HG02884 (cell line): Measurements from ENCODE around the gene ARHGEF37.
A peak's percentile ranks its signal among the peaks of the same experiment; 100 is the strongest.
"Not testable (repeated sequence)": the region's sequence is repeated elsewhere in the genome, so short reads cannot be mapped to it uniquely, and the experiment has no call there.

Experiments used
- ATAC-seq: cut with Tn5 transposase; IDR thresholded peaks from one replicate; pipeline ENCODE4 v1.9.1; 2021; ENCODE audit warnings: mild to moderate bottlenecking, moderate library complexity; ENCODE audit not compliant: unreplicated experiment

Gene ARHGEF37

GRCh38 chr5:149564542-149565140 lies 16.7 kb upstream of the ARHGEF37 start:
- ATAC-seq, result peak; percentile 85

DNA sequence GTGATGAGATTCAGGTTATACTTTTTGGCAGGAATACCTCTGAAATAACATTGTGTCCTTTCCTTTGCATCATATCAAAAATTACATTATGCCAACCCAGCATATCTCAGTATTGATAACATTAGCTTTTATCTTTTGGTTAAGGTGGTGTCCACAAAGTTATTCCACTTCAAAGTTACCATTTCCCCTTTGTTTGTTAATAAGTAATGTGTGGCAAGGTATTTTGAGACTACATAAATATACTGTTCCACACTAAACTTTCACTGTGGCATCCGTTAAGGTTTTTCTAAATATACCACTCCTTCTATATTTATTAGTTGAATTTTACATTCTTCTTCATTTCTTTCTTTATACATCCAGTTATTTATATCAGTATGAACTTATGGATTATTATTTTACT lies 14.1 kb upstream of the ARHGEF37 start:
- no peak for ATAC-seq

DNA sequence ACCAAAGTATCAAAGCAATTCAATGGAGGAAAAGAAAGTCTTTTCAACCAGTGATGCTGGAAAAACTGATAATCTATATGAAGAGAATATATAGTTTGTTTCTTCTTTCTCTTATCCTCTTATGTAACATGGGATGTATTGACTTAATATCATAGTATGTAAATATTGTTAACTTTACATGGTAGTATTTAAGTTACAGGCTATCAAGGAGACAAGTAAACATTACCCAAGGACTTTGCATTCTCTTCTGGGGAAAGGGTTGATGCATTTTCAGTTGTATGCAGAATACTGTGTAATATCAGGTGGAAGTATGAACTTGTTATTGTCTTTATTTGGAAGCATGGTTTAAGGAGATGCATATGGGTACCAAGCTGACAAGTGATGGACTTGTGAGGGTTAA lies 9.1 kb upstream of the ARHGEF37 start:
- no peak for ATAC-seq

- ATAC-seq, result no peak
These were observed 8.6 kb upstream of the ARHGEF37 start for GRCh38 chr5:149572576-149573231.

GRCh38 chr5:149575131-149575530 lies 6.2 kb upstream of the ARHGEF37 start:
- ATAC-seq, result no peak

DNA sequence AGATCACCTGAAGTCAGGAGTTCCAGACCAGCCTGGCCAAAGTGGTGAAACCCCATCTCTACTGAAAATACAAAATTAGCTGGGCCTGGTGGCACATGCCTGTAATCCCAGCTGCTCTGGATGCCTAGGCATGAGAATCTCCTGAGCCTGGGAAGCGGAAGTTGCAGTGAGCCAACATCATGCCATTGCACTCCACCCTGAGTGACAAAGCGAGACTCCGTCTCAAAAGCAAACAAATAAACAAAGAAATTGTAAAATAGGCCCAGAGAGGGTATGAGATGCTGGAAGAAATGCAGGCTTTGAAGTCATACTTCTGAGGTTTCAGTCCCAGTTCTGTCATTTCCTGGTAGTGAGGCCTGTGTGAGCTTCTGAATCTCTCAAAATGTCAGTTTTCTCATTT lies 5.3 kb upstream of the ARHGEF37 start:
- ATAC-seq, result no peak

GRCh38 chr5:149578896-149579295 lies 2.4 kb upstream of the ARHGEF37 start:
- no peak for ATAC-seq

GRCh38 chr5:149580808-149581191 lies 498 bp upstream of the ARHGEF37 start:
- no peak for ATAC-seq

DNA sequence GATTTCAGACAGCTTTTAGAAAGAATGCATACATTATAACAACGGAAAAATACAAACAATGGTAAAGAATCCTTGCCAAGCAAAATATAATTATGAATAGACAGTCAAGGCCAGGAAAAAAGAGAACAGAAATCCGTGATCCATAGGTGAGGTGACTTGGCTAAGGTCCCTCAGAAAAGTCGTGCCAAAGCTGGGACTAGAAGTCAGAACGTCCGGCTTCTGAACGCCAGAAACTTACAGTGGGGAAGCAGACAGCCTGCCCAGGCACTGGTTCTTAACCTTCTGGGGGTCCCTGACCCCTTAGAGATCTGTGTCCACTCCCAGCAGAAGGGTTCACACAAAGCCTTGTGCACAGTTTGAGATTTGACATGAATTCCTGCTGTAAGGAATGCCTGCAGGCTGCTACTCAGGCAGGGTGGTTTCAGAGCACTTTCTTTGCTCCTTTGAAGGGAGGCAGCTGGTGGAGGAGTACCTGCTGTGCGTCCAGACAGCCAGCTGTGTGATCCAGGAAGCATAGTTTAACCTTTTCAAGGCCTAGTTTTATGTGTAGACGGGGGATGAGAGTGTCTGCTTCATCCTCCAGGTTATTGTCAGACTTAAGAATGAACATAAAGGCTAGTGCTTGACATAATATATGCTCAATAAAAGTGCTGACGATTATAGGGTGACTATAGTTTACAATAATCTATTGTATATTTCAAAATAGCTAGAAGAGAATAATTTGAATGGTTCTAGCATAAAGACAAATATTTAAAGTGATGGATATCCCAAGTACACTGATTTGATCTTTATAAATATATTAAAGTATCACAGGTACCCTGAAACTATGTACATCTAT lies 852 bp downstream of the ARHGEF37 start:
- no peak for ATAC-seq

GRCh38 chr5:149583394-149583793 lies 2.1 kb downstream of the ARHGEF37 start:
- no peak for ATAC-seq

- ATAC-seq, result no peak
These were observed 2.8 kb downstream of the ARHGEF37 start for GRCh38 chr5:149584121-149584520.

GRCh38 chr5:149585910-149586309 lies 4.6 kb downstream of the ARHGEF37 start:
- ATAC-seq, result no peak

DNA sequence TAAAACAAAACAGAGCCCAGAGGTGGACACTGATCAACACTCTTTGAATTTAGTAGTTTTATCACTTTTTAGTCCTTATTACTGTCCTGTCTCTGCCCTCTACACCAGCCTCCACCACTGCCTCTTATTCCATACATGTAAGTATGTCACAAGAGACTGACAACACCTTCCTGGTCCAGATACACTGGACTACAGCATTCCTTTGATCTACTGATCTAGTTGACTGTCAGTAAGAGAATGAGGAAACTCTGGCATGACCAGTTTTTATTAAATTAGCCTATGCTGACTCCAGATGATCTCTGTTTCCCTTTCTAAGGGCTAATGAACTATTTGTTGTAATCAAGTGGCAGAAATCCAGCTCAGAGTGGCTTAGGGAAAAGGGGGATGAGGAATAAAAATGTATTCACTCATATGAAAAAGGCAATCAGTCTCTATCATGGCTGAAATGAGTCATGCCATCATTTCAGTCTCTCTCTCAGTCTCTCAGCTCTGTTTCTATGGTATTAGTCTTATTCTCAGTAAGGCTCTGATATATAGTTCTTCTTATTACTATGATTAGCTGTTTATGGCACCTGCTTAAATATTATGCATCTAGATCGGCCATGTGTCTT lies 5.5 kb downstream of the ARHGEF37 start:
- ATAC-seq, result no peak

GRCh38 chr5:149588936-149589335 lies 7.6 kb downstream of the ARHGEF37 start:
- no peak for ATAC-seq

- no peak for ATAC-seq
These were observed 12.1 kb downstream of the ARHGEF37 start for GRCh38 chr5:149593370-149593769.

- no peak for ATAC-seq
These were observed 13.1 kb downstream of the ARHGEF37 start for GRCh38 chr5:149594206-149594895.

GRCh38 chr5:149595105-149595504 lies 13.8 kb downstream of the ARHGEF37 start:
- ATAC-seq, result not testable (repeated sequence)

- ATAC-seq, result no peak
These were observed 15.4 kb downstream of the ARHGEF37 start for GRCh38 chr5:149596712-149597111.

DNA sequence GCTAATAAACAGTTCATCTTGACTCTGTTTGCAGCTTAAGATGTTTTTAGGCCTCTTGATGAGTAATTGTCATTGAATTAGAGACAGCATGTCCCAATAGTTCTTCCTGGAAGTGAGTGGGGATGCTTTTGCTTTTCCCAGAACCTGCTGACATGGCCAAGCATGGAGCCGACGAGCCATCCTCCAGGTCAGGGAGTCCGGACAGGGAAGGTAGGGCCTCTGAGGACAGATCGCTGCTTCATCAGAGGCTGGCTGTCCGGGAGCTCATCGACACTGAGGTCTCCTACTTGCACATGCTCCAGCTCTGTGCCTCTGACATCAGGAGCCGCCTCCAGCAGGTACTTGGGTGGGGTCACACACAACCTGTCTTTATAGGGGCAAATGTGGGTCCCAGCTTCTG lies 16.3 kb downstream of the ARHGEF37 start:
- no peak for ATAC-seq

DNA sequence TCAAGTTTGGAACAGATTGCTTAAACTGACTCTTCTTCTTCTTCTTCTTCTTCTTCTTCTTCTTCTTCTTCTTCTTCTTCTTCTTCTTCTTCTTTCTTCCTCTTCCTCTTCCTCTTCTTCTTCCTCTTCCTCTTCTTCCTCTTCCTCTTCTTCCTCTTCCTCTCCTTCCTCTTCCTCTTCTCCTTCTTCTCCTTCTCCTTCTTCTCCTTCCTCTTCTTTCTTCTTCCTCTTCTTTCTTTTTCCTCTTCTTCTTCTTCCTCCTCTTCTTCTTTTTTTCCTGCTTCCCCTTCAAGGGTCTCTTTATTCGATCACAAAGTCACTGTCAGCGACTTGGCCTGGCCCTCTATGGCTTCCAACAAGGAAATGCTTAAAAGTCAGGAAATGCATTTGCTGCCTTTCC lies 16.9 kb downstream of the ARHGEF37 start:
- not testable (repeated sequence) for ATAC-seq

DNA sequence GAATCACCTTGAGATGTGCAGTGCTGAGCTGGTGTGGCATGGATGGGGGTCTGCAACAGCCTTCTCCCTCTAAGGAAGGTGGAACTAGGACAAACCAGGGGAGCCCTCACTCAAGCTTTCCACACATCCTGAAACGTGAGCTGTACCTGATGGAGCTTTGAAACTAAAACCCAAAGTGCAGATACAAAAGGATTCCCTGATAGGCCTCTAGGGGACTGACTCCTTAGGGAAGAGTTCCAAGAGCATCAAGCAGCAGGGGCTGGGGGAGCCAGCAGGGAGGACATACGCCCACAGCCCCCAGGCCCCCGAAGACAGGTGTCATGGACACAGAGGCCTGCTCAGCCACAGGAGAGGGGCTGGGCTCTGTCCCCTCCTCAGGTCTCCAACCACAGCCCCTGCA lies 17.7 kb downstream of the ARHGEF37 start:
- ATAC-seq, result no peak
